Measurements from ENCODE around the gene ODAD3. TPM values are rescaled to one million over a fixed set of nuclear protein-coding genes. Genes with fewer than 3 reads are reported as not detected.

Gene ODAD3
- total RNA-seq, 1 donor from 2014 or later: 0.15 TPM

DNA sequence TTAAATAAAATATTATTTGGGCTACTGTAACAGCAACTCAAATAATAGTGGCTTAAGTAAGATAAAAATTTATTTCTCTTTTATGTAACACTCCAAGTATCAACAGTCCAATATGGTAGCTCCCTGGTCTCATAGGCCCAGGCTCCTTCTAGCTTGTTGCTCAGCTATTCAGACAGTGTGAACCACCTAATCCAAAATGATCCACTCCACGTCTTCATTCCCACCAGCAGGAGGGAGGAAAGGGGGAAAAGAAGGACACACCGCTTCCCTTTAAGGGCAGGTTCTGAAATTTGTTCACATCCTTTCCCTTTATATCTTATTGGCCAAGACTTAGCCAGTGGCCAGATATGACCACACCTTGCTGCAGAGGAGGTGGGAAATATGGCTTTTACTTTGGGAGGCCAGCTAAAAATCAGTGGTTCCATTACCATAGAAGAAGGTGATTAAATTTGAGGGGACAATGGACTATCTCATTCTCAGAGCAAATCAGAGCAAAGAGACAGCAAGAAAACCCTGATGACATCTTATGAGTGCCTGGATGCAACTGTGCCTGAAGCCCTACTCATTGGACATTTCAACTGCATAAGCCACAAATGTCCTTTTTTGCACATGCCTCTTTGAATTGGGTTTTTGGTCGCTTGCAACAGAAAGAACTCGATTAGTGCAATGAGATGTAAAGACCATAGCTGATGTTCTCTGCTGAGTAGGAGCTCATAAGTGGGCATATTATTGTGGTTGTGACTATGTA, 43.8 kb downstream of the ODAD3 start:
- Mint-ChIP-seq H3K27ac (ENCODE audit: unreplicated experiment) (no peak overlapping the region), H3K4me1 (ENCODE audit: low read depth) (no peaks in the 10 kb centered on the region), H3K4me3 (ENCODE audit: unreplicated experiment) (no peak overlapping the region), H3K36me3 (ENCODE audit: low read depth) (no peaks in the 10 kb centered on the region), H3K9me3 (ENCODE audit: low read depth) (peaks cover 3% of the 10 kb centered on the region), H3K27me3 (ENCODE audit: low read depth) (peaks cover 12% of the 10 kb centered on the region)
- TF ChIP-seq, protein P1, sequence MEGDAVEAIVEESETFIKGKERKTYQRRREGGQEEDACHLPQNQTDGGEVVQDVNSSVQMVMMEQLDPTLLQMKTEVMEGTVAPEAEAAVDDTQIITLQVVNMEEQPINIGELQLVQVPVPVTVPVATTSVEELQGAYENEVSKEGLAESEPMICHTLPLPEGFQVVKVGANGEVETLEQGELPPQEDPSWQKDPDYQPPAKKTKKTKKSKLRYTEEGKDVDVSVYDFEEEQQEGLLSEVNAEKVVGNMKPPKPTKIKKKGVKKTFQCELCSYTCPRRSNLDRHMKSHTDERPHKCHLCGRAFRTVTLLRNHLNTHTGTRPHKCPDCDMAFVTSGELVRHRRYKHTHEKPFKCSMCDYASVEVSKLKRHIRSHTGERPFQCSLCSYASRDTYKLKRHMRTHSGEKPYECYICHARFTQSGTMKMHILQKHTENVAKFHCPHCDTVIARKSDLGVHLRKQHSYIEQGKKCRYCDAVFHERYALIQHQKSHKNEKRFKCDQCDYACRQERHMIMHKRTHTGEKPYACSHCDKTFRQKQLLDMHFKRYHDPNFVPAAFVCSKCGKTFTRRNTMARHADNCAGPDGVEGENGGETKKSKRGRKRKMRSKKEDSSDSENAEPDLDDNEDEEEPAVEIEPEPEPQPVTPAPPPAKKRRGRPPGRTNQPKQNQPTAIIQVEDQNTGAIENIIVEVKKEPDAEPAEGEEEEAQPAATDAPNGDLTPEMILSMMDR (IDR thresholded peaks at IDR 0.05): no peak
- DNase-seq (ENCODE audit: low spot score): no peak

DNA sequence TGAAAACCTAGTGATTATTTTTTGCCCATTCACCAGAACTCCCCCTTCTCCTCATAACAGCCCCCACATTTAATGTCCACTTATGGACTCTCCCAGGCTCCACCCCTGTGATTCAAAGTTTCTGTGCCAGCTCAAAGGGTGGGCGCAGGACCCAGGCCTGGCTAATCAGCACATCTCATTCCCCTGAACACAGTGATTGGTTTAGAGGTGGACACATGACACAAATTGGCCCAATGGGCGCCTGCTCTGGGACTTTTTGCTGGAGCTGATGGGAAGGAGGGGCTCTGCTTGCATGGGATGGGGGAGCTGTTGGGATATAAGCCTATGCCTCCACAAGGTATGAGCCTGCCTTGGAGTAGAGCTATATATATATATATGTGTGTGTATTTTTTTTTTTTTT, 44.6 kb downstream of the ODAD3 start:
- no peak for DNase-seq (ENCODE audit: low spot score)
- H3K4me1 Mint-ChIP-seq (ENCODE audit: low read depth): no peaks in the 10 kb centered on the region
- H3K27ac Mint-ChIP-seq (ENCODE audit: unreplicated experiment): no peak overlapping the region
- no peaks in the 10 kb centered on the region for H3K36me3 Mint-ChIP-seq (ENCODE audit: low read depth)
- H3K27me3 Mint-ChIP-seq (ENCODE audit: low read depth): peaks cover 12% of the 10 kb centered on the region
- H3K4me3 Mint-ChIP-seq (ENCODE audit: unreplicated experiment): no peak overlapping the region
- peaks cover 3% of the 10 kb centered on the region for H3K9me3 Mint-ChIP-seq (ENCODE audit: low read depth)
- TF ChIP-seq, protein P1 (IDR thresholded peaks at IDR 0.05): no peak

DNA sequence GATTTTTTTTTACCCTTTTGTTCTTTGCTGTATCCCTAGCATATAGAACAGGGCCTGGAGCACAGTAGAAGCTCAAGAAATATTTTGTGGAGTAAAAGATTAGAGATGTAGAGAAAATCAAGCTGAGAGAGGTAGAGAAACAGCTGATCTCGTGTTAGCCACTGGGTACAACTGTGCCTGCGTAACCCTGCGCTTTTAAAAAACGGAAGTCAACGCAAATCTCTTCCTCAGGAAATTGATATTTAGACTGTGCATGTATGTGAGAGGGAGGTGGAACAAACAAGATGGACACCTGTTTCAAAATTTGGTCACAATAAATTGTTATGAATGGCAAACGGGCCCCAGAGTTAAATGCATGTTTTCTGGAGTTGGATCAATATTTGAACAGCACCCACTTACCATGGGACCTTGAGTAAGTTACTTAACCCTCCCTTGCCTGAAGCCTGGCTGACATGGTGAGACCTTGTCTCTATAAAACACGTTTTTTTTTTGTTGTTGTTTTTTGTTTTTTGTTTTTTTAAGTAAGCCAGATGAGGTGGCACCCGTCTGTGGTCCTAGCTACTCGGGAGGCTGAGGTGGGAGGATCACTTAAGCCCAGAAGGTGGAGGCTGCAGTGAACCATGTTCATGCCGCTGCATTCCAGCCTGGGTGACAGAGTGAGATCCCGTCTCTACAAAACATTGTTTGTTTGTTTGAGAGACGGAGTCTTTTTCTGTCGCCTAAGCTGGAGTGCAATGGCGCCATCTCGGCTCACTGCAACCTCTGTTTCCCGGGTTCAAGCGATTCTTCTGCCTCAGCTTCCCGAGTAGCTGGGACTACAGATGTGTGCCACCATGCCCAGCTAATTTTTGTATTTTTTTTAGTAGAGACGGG, 47.5 kb downstream of the ODAD3 start:
- peaks cover 3% of the 10 kb centered on the region for H3K9me3 Mint-ChIP-seq (ENCODE audit: low read depth)
- no peaks in the 10 kb centered on the region for H3K36me3 Mint-ChIP-seq (ENCODE audit: low read depth)
- TF ChIP-seq, protein P1 (IDR thresholded peaks at IDR 0.05): no peak
- H3K4me1 Mint-ChIP-seq (ENCODE audit: low read depth): peaks cover 10% of the 10 kb centered on the region
- H3K27ac Mint-ChIP-seq (ENCODE audit: unreplicated experiment): no peak overlapping the region
- DNase-seq (ENCODE audit: low spot score): no peak
- no peak overlapping the region for H3K4me3 Mint-ChIP-seq (ENCODE audit: unreplicated experiment)
- H3K27me3 Mint-ChIP-seq (ENCODE audit: low read depth): peaks cover 5% of the 10 kb centered on the region

GRCh38 chr19:11384778-11385129, 50.2 kb downstream of the ODAD3 start:
- TF ChIP-seq, protein P1 (IDR thresholded peaks at IDR 0.05): no peak
- H3K4me3 Mint-ChIP-seq (ENCODE audit: unreplicated experiment): no peak overlapping the region
- H3K27ac Mint-ChIP-seq (ENCODE audit: unreplicated experiment): no peak overlapping the region
- peaks cover 29% of the 10 kb centered on the region for H3K4me1 Mint-ChIP-seq (ENCODE audit: low read depth)
- DNase-seq (ENCODE audit: low spot score): no peak
- H3K36me3 Mint-ChIP-seq (ENCODE audit: low read depth): no peaks in the 10 kb centered on the region
- H3K27me3 Mint-ChIP-seq (ENCODE audit: low read depth): peaks cover 12% of the 10 kb centered on the region
- no peaks in the 10 kb centered on the region for H3K9me3 Mint-ChIP-seq (ENCODE audit: low read depth)

DNA sequence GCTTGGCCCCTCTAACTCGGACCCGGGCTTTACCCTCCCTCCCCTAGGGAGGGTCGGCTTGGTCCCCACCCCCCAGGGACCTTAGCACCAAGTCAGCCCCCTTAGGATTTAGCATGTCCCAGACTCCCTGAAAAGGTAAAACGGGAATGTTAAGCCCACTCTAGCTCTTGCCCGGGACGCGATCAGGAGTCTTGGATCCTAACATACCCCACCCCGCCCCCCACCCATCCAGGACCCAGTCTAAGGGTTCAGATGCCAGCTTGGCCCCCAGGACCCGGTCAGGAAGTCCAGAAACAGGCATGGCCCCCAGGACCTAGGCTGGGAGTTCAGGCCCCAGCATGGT, 51.2 kb downstream of the ODAD3 start:
- Mint-ChIP-seq H3K9me3 (ENCODE audit: low read depth) (no peaks in the 10 kb centered on the region), H3K27ac (ENCODE audit: unreplicated experiment) (no peak overlapping the region), H3K4me3 (ENCODE audit: unreplicated experiment) (no peak overlapping the region), H3K27me3 (ENCODE audit: low read depth) (peaks cover 12% of the 10 kb centered on the region), H3K36me3 (ENCODE audit: low read depth) (no peaks in the 10 kb centered on the region), H3K4me1 (ENCODE audit: low read depth) (peaks cover 34% of the 10 kb centered on the region)
- TF ChIP-seq, protein P1 (IDR thresholded peaks at IDR 0.05): no peak
- DNase-seq (ENCODE audit: low spot score): no peak

All from chondrocyte (in vitro differentiated cells).